A673 (cell line): Measurements from ENCODE around the gene PDE4C. TPM values are rescaled to one million over a fixed set of nuclear protein-coding genes. Genes with fewer than 3 reads are reported as not detected.

Source experiments
- BruUV-seq: library from RNA; stranded (reverse); fragments of 400-500 nt; replicated peaks from 2 replicates; lab custom pipeline; 2021; lab: Mats Ljungman, UMichigan
- CTCF ChIA-PET: fragments of 300-600 bp; sonication (Branson Sonifier 250); formaldehyde crosslinking; loops from one replicate; lab custom pipeline; 2022; ENCODE audit warnings: antibody characterized with exemption; lab: Charles Lee
- POLR2A ChIA-PET: fragments of 300-600 bp; sonication (Branson Sonifier 250); formaldehyde crosslinking; loops from one replicate; lab custom pipeline; 2022; ENCODE audit warnings: antibody characterized with exemption; ENCODE audit not compliant: low non-redundant PET; lab: Charles Lee
- DNase-seq: peaks from one replicate; pipeline ENCODE4 v3.0.0-alpha.2; 2015; ENCODE audit warnings: low spot score
- H3K27ac ChIP-seq: fragments of 200-600 bp; sonication (generic); 2 replicates; pipeline ENCODE4 v1.5.1; 2016; ENCODE audit warnings: mixed run types, low read depth, mild to moderate bottlenecking, mixed read lengths, antibody characterized with exemption, low read length; ENCODE audit not compliant: poor library complexity, severe bottlenecking
- H3K27me3 ChIP-seq: fragments of 200-600 bp; sonication (generic); replicated peaks from 2 replicates; pipeline ENCODE4 v1.6.1; 2017; ENCODE audit warnings: mixed run types, low read depth, mild to moderate bottlenecking, mixed read lengths, antibody characterized with exemption, low read length; ENCODE audit not compliant: insufficient read depth, poor library complexity
- H3K36me3 ChIP-seq: fragments of 200-600 bp; sonication (generic); 2 replicates; pipeline ENCODE4 v1.6.1; 2016; ENCODE audit warnings: mixed run types, mild to moderate bottlenecking, mixed read lengths, antibody characterized with exemption, low read length; ENCODE audit not compliant: insufficient read depth, poor library complexity, severe bottlenecking
- H3K4me1 ChIP-seq: fragments of 200-600 bp; sonication (generic); 2 replicates; pipeline ENCODE4 v1.6.1; 2017; ENCODE audit warnings: mixed run types, mild to moderate bottlenecking, mixed read lengths, antibody characterized with exemption, low read length; ENCODE audit not compliant: insufficient read depth, poor library complexity, severe bottlenecking
- H3K4me3 ChIP-seq: fragments of 200-600 bp; sonication (generic); 2 replicates; pipeline ENCODE4 v1.5.1; 2016; ENCODE audit warnings: low read depth, mixed run types, mild to moderate bottlenecking, mixed read lengths, low read length; ENCODE audit not compliant: poor library complexity, severe bottlenecking
- H3K9me3 ChIP-seq: fragments of 200-600 bp; sonication (generic); 2 replicates; pipeline ENCODE4 v1.6.1; 2016; ENCODE audit warnings: mixed run types, low read depth, mild to moderate bottlenecking, mixed read lengths, antibody characterized with exemption, low read length; ENCODE audit not compliant: poor library complexity, severe bottlenecking
- CTCF ChIP-seq: fragments of 300-800, 200-600 bp; sonication (generic); conservative IDR thresholded peaks from 2 replicates; pipeline ENCODE4 v1.5.1; 2017; ENCODE audit warnings: low read depth, mild to moderate bottlenecking, antibody characterized with exemption, low read length, moderate library complexity, mixed read lengths
- EZH2 ChIP-seq: fragments of 200-600 bp; sonication (generic); IDR thresholded peaks from 2 replicates; pipeline ENCODE4 v1.6.1; 2017; ENCODE audit warnings: borderline replicate concordance, low read depth, mild to moderate bottlenecking, mixed read lengths, antibody characterized with exemption, low read length; ENCODE audit not compliant: poor library complexity, severe bottlenecking
- intact Hi-C: fragments of 100-400 bp; cut with micrococcal nuclease; formaldehyde crosslinking; loops from one replicate; pipeline ENCODE4 v1.10.0; 2022; ENCODE audit not compliant: unreplicated experiment
- total RNA-seq: library from RNA; stranded (reverse); gene quantifications from 2 replicates; pipeline ENCODE4 v1.2.3, GENCODE V29; 2021

PDE4C gene
- total RNA-seq, 1 experiment from 2014 or later = not detected

- peaks cover 35% of the 10 kb centered on the region for H3K27me3 ChIP-seq
- H3K36me3 ChIP-seq = no peaks in the 10 kb centered on the region
- H3K27ac ChIP-seq = no peak overlapping the region
- ChIA-PET POLR2A (interaction anchor here (1.2 kb wide), 1 partner anchor 57 kb away, joined by 5 read pairs; the partner anchor contains the start of gene JUND), CTCF (interaction anchor here (0.5 to 1.9 kb wide), 6 partner anchors 13 to 112 kb away, joined by 3 to 8 read pairs (median 4); no protein-coding TSS in a partner anchor)
- intact Hi-C loops = no loop called here
- H3K9me3 ChIP-seq = no peaks in the 10 kb centered on the region
- peak; percentile 97 for DNase-seq
- BruUV-seq = no TSS peak
- TF ChIP-seq CTCF = no peak
- peak; percentile 19 for TF ChIP-seq EZH2
- H3K4me1 ChIP-seq = peaks cover 6% of the 10 kb centered on the region
- H3K4me3 ChIP-seq = peak overlapping the region; percentile 34
Observed at GRCh38 chr19:18224525-18225354, 1.5 kb downstream of the PDE4C start.

- DNase-seq = peak; percentile 58
- CTCF ChIA-PET = interaction anchor here (0.5 to 1.9 kb wide), 6 partner anchors 14 to 111 kb away, joined by 3 to 8 read pairs (median 4); no protein-coding TSS in a partner anchor
- no peaks in the 10 kb centered on the region for H3K9me3 ChIP-seq
- no peak for TF ChIP-seq CTCF
- TF ChIP-seq EZH2 = no peak
- H3K27ac ChIP-seq = no peak overlapping the region
- H3K4me1 ChIP-seq = peaks cover 6% of the 10 kb centered on the region
- POLR2A ChIA-PET = interaction anchor here (1.2 kb wide), 1 partner anchor 58 kb away, joined by 5 read pairs; the partner anchor contains the start of gene JUND
- H3K36me3 ChIP-seq = no peaks in the 10 kb centered on the region
- H3K4me3 ChIP-seq = peak overlapping the region; percentile 34
- peaks cover 35% of the 10 kb centered on the region for H3K27me3 ChIP-seq
- intact Hi-C loops = no loop called here
- BruUV-seq = no TSS peak
Observed at GRCh38 chr19:18223860-18224524, 2.2 kb downstream of the PDE4C start.

DNA sequence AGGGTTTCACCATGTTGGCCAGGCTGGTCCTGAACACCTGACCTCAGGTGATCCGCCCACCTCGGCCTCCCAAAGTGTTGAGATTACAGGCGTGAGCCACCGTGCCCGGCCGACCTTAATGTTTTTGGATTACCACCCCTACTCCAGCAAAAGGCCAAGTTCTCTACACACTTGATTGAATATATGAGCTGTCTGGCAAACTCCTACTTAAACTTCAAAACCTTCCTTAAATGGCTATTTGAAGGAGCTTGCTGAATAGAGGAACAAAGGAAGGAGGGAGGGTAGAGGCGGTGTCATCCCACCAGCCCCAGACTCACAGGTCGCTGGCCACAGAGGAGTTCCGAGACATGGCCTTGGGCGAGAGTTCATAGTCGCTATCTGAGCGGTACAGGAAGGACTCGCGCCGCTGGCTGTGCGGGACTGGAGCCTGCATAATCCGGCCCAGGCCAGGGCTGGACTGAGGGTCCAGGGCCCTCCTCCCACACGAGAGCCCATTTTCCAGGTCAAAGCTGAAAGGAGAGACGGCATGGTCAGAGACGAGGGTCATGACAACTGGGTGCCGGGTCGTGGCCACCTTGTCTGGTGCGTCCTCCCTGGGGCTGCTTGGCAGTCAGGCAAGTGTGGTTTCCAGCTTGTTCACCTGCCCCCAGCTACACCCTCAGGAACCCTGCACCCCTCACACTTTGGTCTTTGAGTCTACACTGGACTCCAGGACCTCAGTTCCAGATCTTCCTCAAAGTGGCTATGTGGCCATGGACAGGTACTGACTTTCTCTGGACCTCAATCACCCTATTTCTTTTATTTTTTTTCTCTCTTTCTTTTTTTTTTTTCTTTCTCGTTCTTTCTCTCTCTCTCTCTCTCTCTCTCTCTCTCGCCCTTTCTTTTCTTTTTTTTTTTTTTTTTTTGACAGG lies 4.2 kb downstream of the PDE4C start:
- DNase-seq = no peak
- CTCF ChIA-PET = no interaction called here
- no TSS peak for BruUV-seq
- intact Hi-C loops = no loop called here
- no peak overlapping the region for H3K4me3 ChIP-seq
- POLR2A ChIA-PET = interaction anchor here (0.7 kb wide), 1 partner anchor 62 kb away, joined by 7 read pairs; no protein-coding TSS in a partner anchor
- peaks cover 35% of the 10 kb centered on the region for H3K27me3 ChIP-seq
- H3K9me3 ChIP-seq = no peaks in the 10 kb centered on the region
- TF ChIP-seq EZH2 (no peak), CTCF (no peak)
- H3K27ac ChIP-seq = no peak overlapping the region
- H3K4me1 ChIP-seq = peaks cover 6% of the 10 kb centered on the region
- no peaks in the 10 kb centered on the region for H3K36me3 ChIP-seq
